ENCODE results near the gene GNAT2. TPM values are rescaled to one million over a fixed set of nuclear protein-coding genes. Genes with fewer than 3 reads are reported as not detected.

Gene GNAT2
- total and polyA plus RNA-seq, 10 of the 15 experiments (the other 5 are each of a cell fraction or from before 2014, with no cell fraction given) = 0.08 to 1.3 (median 0.41) TPM

DNA sequence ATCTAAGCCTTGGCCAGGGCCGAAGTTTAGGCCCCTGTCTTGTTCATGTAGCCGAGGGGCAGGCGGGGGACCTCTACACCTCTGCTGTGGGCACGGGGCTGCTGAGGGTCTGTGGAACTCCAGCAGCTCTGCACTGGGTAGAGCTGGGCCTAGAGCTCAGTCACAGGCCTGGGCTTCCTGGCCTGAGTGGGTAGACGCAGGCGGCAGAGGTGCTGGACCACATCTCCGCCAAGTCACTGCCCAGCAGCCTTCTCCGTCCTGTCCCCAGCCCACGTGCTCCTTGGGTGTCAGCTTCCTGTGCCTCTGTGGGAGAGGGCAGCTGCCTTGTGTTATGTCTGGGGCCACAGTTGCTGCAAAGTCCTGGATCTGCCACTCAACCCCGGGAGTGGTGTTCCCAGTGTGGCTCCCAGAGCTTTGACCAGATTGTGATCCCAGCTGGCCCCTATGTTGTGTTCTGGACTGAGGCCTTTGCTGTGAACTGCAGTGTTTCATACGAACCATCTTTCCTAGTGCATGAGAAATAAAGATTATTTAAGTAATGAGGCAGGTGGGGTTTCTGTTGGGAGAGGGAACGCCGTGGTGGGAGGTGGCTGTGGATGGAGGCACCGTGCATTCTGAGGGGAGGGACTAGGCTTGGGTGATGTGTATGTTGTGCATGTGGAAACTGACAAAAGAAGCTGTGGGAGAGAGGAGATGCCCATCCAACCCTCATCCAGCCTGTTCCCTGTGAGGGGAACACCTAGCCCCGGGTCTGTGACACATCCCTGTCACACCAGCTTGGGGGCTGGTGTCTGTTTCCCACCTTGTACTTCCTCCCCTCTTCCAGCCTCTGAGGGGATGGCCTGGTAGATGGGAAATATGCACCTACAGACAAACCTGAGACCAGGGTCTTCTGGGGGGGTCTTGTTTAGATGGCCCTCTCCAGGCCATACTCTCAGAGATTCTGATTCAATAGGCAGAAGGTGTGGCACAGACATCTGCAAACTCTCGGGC lies 12.4 kb upstream of the GNAT2 start:
- DNase-seq (ENCODE audit: low read depth, low spot score) = no peak
- Histone ChIP-seq H3K79me2 (ENCODE audit: control insufficient read depth, insufficient read depth, low read length) (no peaks in the 10 kb centered on the region), H3K9ac (ENCODE audit: control insufficient read depth, insufficient read depth, low read length) (no peak overlapping the region), H3K36me3 (ENCODE audit: control insufficient read depth in 2 of 2, insufficient read depth in 2 of 2, low read length in 1 of 2) (peaks cover 8 to 29% of the 10 kb centered on the region in 2 experiments; a peak in 3 of 4 replicates), H2AFZ (ENCODE audit: control insufficient read depth, low read depth, low read length) (no peak overlapping the region), H3K27me3 (replicated peaks in 1 of 2; ENCODE audit: control insufficient read depth in 2 of 2, insufficient read depth in 2 of 2, low read length in 1 of 2) (no peaks in the 10 kb centered on the region), H3K4me1 (ENCODE audit: control insufficient read depth, insufficient read depth, low read length) (peaks cover 14% of the 10 kb centered on the region), H3K4me2 (ENCODE audit: control insufficient read depth, insufficient read depth) (no peak overlapping the region), H3K4me3 (no peak overlapping the region), H4K20me1 (ENCODE audit: control insufficient read depth, insufficient read depth) (no peaks in the 10 kb centered on the region), H3K27ac (ENCODE audit: control insufficient read depth, insufficient read depth) (no peak overlapping the region), H3K9me3 (replicated peaks; ENCODE audit: control insufficient read depth, insufficient read depth, low read length) (no peaks in the 10 kb centered on the region)
- POLR2A ChIA-PET = interaction anchor here (1.6 to 1.7 kb wide), 2 partner anchors 83 to 86 kb away, joined by 5 to 6 read pairs; partner anchors contain the start of gene GNAI3
- in situ Hi-C loops (cut with MboI) = no loop called here
- ATAC-seq = no peak
- RAD21 ChIA-PET (ENCODE audit: unreplicated experiment) = interaction anchor here (1.0 to 4.3 kb wide), 4 partner anchors 9 to 353 kb away, joined by 3 to 59 read pairs (median 12); partner anchors contain the start of genes AHCYL1 and GNAI3
- no peak for TF ChIP-seq KDM1A (IDR thresholded peaks at IDR 0.05; ENCODE audit: borderline replicate concordance)
- TF ChIP-seq NR2F1 (conservative IDR thresholded peaks at IDR 0.05) = no peak
- 0 out of 2 replicates have a peak, but pooled peaks have one; percentile 32 for TF ChIP-seq POLR2AphosphoS5 (IDR thresholded peaks at IDR 0.05; ENCODE audit: low read length)
- TF ChIP-seq POLR2A (IDR thresholded peaks at IDR 0.05; ENCODE audit: low read depth, low read length) = peak; percentile 33; the same call in 1 of the 2 replicates
- intact Hi-C loops (cut with micrococcal nuclease; ENCODE audit: unreplicated experiment) = no loop called here
- no TSS peak for BruUV-seq (replicated peaks)
- SMC1A ChIA-PET (ENCODE audit: uncharacterized antibody, unreplicated experiment) = interaction anchor here (1.4 to 5.4 kb wide), 2 partner anchors 8 to 86 kb away, joined by 3 to 36 read pairs; no protein-coding TSS in a partner anchor
- WGBS (ENCODE audit: insufficient coverage, insufficient replicate concordance, low lambda C conversion rate, missing lambda C conversion rate) = 77% methylated on average over 14 of the region's 16 CpGs
- CTCF ChIA-PET = interaction anchor here (0.6 to 6.3 kb wide), 13 partner anchors 8 to 1840 kb away, joined by 3 to 75 read pairs (median 6); partner anchors contain the start of genes AHCYL1 and GNAI3
- FAIRE-seq = no peak

Data from GM12878 (cell line).